ENCODE results near the gene LGALS12.

Gene LGALS12

GRCh38 chr11:63470311-63470710 is 35.6 kb upstream of the LGALS12 start:
- ATAC-seq = no peak

GRCh38 chr11:63472372-63472771 is 33.5 kb upstream of the LGALS12 start:
- no peak for ATAC-seq
- TF ChIP-seq ZC3H10 (CRISPR knock-in tag; IDR thresholded peaks at IDR 0.05) (no peak), TCF4 (CRISPR knock-in tag; IDR thresholded peaks at IDR 0.05; ENCODE audit: borderline replicate concordance) (no peak), OSR1 (CRISPR knock-in tag; IDR thresholded peaks at IDR 0.05) (no peak), ISL1 (CRISPR knock-in tag; IDR thresholded peaks at IDR 0.05) (no peak), CREB5 (CRISPR knock-in tag; IDR thresholded peaks at IDR 0.05; ENCODE audit: low read depth) (no peak), ZNF565 (CRISPR knock-in tag; conservative IDR thresholded peaks at IDR 0.05; ENCODE audit: low read depth) (no peak), GLIS3 (CRISPR knock-in tag; IDR thresholded peaks at IDR 0.05) (no peak)
- TF ChIP-seq, protein P1, sequence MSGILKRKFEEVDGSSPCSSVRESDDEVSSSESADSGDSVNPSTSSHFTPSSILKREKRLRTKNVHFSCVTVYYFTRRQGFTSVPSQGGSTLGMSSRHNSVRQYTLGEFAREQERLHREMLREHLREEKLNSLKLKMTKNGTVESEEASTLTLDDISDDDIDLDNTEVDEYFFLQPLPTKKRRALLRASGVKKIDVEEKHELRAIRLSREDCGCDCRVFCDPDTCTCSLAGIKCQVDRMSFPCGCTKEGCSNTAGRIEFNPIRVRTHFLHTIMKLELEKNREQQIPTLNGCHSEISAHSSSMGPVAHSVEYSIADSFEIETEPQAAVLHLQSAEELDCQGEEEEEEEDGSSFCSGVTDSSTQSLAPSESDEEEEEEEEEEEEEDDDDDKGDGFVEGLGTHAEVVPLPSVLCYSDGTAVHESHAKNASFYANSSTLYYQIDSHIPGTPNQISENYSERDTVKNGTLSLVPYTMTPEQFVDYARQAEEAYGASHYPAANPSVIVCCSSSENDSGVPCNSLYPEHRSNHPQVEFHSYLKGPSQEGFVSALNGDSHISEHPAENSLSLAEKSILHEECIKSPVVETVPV (CRISPR knock-in tag; IDR thresholded peaks at IDR 0.05) = no peak
- TF ChIP-seq, protein P2, sequence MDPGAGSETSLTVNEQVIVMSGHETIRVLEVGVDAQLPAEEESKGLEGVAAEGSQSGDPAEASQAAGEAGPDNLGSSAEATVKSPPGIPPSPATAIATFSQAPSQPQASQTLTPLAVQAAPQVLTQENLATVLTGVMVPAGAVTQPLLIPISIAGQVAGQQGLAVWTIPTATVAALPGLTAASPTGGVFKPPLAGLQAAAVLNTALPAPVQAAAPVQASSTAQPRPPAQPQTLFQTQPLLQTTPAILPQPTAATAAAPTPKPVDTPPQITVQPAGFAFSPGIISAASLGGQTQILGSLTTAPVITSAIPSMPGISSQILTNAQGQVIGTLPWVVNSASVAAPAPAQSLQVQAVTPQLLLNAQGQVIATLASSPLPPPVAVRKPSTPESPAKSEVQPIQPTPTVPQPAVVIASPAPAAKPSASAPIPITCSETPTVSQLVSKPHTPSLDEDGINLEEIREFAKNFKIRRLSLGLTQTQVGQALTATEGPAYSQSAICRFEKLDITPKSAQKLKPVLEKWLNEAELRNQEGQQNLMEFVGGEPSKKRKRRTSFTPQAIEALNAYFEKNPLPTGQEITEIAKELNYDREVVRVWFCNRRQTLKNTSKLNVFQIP (CRISPR knock-in tag; IDR thresholded peaks at IDR 0.05; ENCODE audit: borderline replicate concordance, low read depth) = no peak
- TF ChIP-seq, protein P3, sequence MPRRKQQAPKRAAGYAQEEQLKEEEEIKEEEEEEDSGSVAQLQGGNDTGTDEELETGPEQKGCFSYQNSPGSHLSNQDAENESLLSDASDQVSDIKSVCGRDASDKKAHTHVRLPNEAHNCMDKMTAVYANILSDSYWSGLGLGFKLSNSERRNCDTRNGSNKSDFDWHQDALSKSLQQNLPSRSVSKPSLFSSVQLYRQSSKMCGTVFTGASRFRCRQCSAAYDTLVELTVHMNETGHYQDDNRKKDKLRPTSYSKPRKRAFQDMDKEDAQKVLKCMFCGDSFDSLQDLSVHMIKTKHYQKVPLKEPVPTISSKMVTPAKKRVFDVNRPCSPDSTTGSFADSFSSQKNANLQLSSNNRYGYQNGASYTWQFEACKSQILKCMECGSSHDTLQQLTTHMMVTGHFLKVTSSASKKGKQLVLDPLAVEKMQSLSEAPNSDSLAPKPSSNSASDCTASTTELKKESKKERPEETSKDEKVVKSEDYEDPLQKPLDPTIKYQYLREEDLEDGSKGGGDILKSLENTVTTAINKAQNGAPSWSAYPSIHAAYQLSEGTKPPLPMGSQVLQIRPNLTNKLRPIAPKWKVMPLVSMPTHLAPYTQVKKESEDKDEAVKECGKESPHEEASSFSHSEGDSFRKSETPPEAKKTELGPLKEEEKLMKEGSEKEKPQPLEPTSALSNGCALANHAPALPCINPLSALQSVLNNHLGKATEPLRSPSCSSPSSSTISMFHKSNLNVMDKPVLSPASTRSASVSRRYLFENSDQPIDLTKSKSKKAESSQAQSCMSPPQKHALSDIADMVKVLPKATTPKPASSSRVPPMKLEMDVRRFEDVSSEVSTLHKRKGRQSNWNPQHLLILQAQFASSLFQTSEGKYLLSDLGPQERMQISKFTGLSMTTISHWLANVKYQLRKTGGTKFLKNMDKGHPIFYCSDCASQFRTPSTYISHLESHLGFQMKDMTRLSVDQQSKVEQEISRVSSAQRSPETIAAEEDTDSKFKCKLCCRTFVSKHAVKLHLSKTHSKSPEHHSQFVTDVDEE (CRISPR knock-in tag; IDR thresholded peaks at IDR 0.05) = no peak

More at GRCh38 chr11:63470311-63470710, 35.6 kb upstream of the LGALS12 start:
- no peak for TF ChIP-seq ZNF70 (CRISPR knock-in tag; IDR thresholded peaks at IDR 0.05)
- TF ChIP-seq OSR1 (CRISPR knock-in tag; IDR thresholded peaks at IDR 0.05) = no peak
- TF ChIP-seq, protein P2 (CRISPR knock-in tag; IDR thresholded peaks at IDR 0.05; ENCODE audit: borderline replicate concordance, low read depth) = no peak
- no peak for TF ChIP-seq TCF4 (CRISPR knock-in tag; IDR thresholded peaks at IDR 0.05; ENCODE audit: borderline replicate concordance)
- no peak for TF ChIP-seq ISL1 (CRISPR knock-in tag; IDR thresholded peaks at IDR 0.05)
- TF ChIP-seq RARB (CRISPR knock-in tag; IDR thresholded peaks at IDR 0.05) = no peak
- TF ChIP-seq, protein P3 (CRISPR knock-in tag; IDR thresholded peaks at IDR 0.05) = no peak
- TF ChIP-seq PATZ1 (CRISPR knock-in tag; IDR thresholded peaks at IDR 0.05; ENCODE audit: borderline replicate concordance) = no peak
- TF ChIP-seq ZNF8 (CRISPR knock-in tag; IDR thresholded peaks at IDR 0.05) = no peak
- no peak for TF ChIP-seq ZFP30 (CRISPR knock-in tag; IDR thresholded peaks at IDR 0.05)
- TF ChIP-seq ESRRG (CRISPR knock-in tag; IDR thresholded peaks at IDR 0.05) = no peak
- TF ChIP-seq BACH2 (CRISPR knock-in tag; IDR thresholded peaks at IDR 0.05; ENCODE audit: borderline replicate concordance) = no peak
- no peak for TF ChIP-seq ZNF565 (CRISPR knock-in tag; conservative IDR thresholded peaks at IDR 0.05; ENCODE audit: low read depth)
- TF ChIP-seq ARNTL (CRISPR knock-in tag; IDR thresholded peaks at IDR 0.05; ENCODE audit: borderline replicate concordance, low read depth) = no peak
- TF ChIP-seq PPARA (CRISPR knock-in tag; IDR thresholded peaks at IDR 0.05; ENCODE audit: borderline replicate concordance) = no peak
- no peak for TF ChIP-seq GLIS3 (CRISPR knock-in tag; IDR thresholded peaks at IDR 0.05)
- TF ChIP-seq ZFP3 (CRISPR knock-in tag; IDR thresholded peaks at IDR 0.05) = no peak
- TF ChIP-seq ZC3H10 (CRISPR knock-in tag; IDR thresholded peaks at IDR 0.05) = no peak
- TF ChIP-seq TOX (CRISPR knock-in tag; IDR thresholded peaks at IDR 0.05; ENCODE audit: borderline replicate concordance) = no peak
- TF ChIP-seq, protein P1 (CRISPR knock-in tag; IDR thresholded peaks at IDR 0.05) = no peak

Measured in SK-N-SH treated with all-trans-retinoic acid at 6 μM for 48 hours (cell line).